Measurements from ENCODE around the gene ZNRF3.
A peak's percentile ranks its signal among the peaks of the same experiment; 100 is the strongest.

The ZNRF3 gene

GRCh38 chr22:29012101-29012433 is 128.7 kb downstream of the ZNRF3 start:
- Mint-ChIP-seq H3K27ac (peak overlapping the region; percentile 81 to 91 (median 83)), H3K36me3 (ENCODE audit: low read depth) (peaks cover 16% of the 10 kb centered on the region), H3K4me3 (no peak overlapping the region), H3K9me3 (no peaks in the 10 kb centered on the region), H3K27me3 (ENCODE audit: low read depth) (no peaks in the 10 kb centered on the region), H3K4me1 (peaks cover 72% of the 10 kb centered on the region)
- no peak for TF ChIP-seq CTCF (IDR thresholded peaks at IDR 0.05; ENCODE audit: unreplicated experiment in 3 of 3)

DNA sequence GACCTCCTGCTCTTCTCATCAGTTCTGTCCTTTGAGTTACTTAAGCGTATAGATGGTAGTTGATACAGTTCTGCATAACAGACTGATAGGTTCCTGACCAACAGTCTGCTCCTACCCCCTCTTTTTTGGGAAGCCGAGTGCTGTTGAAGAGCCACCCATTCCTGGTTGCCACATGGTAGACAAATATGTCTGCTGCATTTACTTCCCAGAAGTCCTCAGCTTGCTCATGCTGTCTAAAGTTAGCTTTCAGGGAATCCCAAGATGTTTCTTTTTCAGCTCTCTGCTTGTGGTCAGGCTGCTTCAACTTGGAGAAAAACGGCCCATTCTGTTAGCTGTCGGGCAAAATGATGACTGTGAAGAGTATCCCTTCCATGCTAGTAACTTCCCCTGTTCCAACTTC is 129.6 kb downstream of the ZNRF3 start:
- Mint-ChIP-seq H3K27me3 (ENCODE audit: low read depth) (no peaks in the 10 kb centered on the region), H3K4me1 (peaks cover 81% of the 10 kb centered on the region), H3K36me3 (ENCODE audit: low read depth) (peaks cover 22% of the 10 kb centered on the region), H3K9me3 (peaks cover under 1% of the 10 kb centered on the region), H3K27ac (peak overlapping the region; percentile 37 to 81 (median 72)), H3K4me3 (no peak overlapping the region)
- no peak for TF ChIP-seq CTCF (IDR thresholded peaks at IDR 0.05; ENCODE audit: unreplicated experiment in 3 of 3)

DNA sequence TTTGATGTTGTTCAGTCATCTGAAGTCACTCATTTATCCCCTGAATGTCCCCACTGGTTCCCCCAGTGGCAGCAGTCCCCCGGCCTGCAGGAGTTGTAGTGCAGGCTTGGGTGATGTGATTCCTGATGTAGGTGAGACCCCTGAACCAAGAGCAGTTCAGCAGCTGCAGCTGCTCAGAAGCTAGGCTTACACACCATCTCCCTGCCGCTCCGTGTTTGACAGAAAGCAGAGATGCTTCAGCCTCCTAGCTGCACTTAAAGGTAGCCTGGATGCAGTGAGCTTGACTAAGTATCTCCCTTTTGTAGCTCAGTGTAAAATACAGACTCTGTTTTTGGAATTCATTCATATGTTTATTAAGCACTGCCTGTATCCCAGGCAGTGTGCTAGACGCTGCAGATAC is 130.9 kb downstream of the ZNRF3 start:
- peaks cover 7% of the 10 kb centered on the region for H3K9me3 Mint-ChIP-seq
- H3K4me3 Mint-ChIP-seq: no peak overlapping the region
- H3K4me1 Mint-ChIP-seq: peaks cover 70% of the 10 kb centered on the region
- no peak for TF ChIP-seq CTCF (IDR thresholded peaks at IDR 0.05; ENCODE audit: unreplicated experiment in 3 of 3)
- H3K27me3 Mint-ChIP-seq (ENCODE audit: low read depth): no peaks in the 10 kb centered on the region
- peak overlapping the region; percentile 52 to 81 (median 62) for H3K27ac Mint-ChIP-seq
- H3K36me3 Mint-ChIP-seq (ENCODE audit: low read depth): peaks cover 25% of the 10 kb centered on the region

DNA sequence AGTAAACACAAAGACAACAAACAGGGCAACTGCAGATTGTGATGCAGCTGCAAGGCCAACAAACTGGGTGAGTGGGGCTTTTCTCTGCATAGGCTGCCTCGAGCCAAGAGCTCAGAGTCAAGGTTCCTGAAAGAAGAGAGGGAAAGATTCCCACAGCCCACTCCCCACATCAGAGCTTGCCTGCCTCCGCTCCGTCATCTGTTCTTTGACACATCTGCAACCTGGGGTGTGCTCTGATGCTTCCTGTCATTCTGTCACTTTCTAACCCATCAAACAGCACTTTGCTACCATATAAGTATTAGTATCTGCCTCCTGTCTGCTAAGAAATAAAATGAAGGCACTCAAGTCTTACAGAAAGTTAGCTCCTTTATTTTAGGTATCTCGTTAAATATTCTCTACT is 131.4 kb downstream of the ZNRF3 start:
- Mint-ChIP-seq H3K4me1 (peaks cover 67% of the 10 kb centered on the region), H3K4me3 (no peak overlapping the region), H3K27ac (peak overlapping the region; percentile 52 to 81 (median 62)), H3K27me3 (ENCODE audit: low read depth) (no peaks in the 10 kb centered on the region), H3K36me3 (ENCODE audit: low read depth) (peaks cover 25% of the 10 kb centered on the region), H3K9me3 (peaks cover 7% of the 10 kb centered on the region)
- TF ChIP-seq CTCF (IDR thresholded peaks at IDR 0.05; ENCODE audit: unreplicated experiment in 3 of 3): no peak

GRCh38 chr22:29016067-29016938 is 132.9 kb downstream of the ZNRF3 start:
- Mint-ChIP-seq H3K27me3 (ENCODE audit: low read depth) (no peaks in the 10 kb centered on the region), H3K4me1 (peaks cover 56% of the 10 kb centered on the region), H3K27ac (peak overlapping the region; percentile 38 to 89 (median 84)), H3K4me3 (no peak overlapping the region), H3K9me3 (peaks cover 7% of the 10 kb centered on the region), H3K36me3 (ENCODE audit: low read depth) (peaks cover 19% of the 10 kb centered on the region)
- TF ChIP-seq CTCF (IDR thresholded peaks at IDR 0.05; ENCODE audit: unreplicated experiment in 3 of 3): no peak

Data from nephron (organoid).